T1000 (cell line): ENCODE results near the gene PRDM7.
"Not testable (repeated sequence)": the region's sequence is repeated elsewhere in the genome, so short reads cannot be mapped to it uniquely, and the experiment has no call there.

ENCODE experiments used
- DNase-seq: peaks from one replicate; lab custom pipeline; 2025; ENCODE audit warnings: mixed read lengths; lab: John Stamatoyannopoulos, UW

PRDM7 gene

DNA sequence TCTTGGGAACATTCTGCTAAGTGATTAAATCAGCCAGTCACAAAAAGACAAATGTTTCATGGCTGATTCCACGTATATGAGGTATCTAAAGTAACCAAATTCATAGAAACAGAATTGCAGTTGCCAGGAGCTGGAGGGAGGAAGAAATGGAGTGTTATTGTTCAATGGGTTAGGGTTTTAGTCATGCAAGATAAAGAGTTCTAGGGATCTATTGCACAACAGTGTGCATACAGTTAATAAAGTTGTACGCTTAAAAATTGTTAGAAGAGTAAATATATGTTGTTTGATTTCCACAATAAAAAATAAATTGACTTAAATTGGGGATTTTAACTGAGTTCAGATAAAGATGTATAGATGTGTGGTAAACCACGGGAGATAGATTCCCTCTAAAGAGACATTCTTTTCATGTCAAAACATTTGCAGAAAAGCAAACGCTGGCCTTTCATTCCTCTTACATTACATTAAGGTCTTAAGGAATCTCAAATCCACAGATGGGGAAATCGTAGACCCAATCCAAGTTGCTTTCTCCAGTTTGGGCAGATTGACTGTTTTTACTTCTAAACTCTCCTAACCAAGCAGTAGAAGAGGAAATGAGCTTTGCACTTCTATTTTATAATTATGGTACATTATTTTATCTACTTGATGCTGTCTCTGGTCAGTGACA, 4.6 kb downstream of the PRDM7 start:
- DNase-seq: no peak

GRCh38 chr16:90070440-90070839, 6.7 kb downstream of the PRDM7 start:
- no peak for DNase-seq

DNA sequence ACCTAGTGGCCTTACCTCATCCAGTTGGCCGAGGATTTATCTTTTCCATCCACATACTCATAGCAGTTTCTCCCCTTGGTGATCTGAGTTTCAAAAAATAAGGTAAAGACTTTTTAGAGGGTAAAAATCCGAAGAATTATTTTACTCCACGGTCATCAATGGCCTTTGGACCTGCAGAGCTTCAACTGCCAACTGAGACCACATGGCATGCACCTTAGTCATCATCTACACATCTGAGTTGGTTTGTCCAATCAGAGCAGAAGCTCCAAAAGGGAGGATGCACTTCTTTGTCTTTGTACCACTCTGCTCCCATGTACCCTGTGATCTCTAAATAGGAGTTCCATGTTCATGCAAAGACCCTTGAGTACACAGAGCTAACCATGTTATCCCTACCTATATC, 15.7 kb downstream of the PRDM7 start:
- no peak for DNase-seq

DNA sequence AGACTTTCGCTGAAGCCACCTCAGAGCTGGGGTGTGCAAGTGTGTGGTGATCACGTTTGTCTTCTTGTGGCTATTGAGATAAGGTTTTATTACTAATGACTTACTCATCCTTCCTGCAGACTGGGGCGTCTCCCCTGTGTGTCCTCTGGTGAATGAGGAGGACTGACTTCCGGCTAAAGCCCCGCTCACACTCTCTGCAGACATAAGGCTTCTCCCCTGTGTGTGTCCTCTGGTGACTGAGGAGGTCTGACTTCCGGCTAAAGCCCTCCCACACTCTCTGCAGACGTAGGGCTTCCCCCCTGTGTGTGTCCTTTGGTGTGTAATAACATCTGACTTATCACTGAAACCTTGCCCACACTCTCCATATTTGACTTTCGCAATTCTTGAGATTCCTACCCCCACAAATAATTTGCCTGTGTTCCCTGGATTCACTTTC, 19.4 kb downstream of the PRDM7 start:
- DNase-seq: no peak

DNA sequence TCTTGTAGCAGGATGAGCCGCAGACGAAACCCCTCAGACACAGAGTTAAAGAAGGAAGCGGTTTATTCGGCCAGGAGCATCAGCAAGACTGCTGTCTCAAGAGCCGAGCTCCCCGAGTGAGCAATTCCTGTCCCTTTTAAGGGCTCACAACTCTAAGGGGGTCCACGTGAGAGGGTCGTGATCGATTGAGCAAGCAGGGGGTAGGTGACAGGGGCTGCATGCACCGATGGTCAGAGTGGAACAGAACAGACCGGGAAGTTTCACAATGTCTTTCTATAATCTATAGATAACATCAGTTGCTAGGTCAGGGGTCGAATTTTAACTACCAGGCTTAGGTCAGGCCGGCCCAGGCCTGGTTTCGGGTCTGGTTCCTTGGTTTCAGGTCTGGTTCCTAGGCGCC, 20.6 kb downstream of the PRDM7 start:
- not testable (repeated sequence) for DNase-seq

GRCh38 chr16:90055371-90055770, 21.8 kb downstream of the PRDM7 start:
- no peak for DNase-seq

DNA sequence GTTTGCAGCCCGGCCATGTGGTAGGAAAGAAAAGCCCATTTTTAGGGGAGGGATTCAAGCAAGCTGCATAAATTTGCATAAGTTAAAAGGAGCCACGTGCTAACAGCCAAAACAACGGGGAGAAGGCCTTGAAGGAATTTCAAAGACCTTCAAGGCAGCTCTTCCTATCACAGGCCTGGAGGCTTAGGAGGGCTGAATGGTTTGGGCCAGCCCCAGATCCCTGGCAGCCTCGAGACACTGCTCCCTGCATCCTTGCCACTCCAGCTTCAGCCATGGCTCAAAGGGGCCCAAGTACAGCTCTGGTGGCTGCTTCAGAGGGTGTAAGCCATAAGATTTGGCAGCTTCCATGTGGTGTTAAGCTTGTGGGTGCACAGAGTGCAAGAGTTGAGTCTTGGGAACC, 22.6 kb downstream of the PRDM7 start:
- no peak for DNase-seq

DNA sequence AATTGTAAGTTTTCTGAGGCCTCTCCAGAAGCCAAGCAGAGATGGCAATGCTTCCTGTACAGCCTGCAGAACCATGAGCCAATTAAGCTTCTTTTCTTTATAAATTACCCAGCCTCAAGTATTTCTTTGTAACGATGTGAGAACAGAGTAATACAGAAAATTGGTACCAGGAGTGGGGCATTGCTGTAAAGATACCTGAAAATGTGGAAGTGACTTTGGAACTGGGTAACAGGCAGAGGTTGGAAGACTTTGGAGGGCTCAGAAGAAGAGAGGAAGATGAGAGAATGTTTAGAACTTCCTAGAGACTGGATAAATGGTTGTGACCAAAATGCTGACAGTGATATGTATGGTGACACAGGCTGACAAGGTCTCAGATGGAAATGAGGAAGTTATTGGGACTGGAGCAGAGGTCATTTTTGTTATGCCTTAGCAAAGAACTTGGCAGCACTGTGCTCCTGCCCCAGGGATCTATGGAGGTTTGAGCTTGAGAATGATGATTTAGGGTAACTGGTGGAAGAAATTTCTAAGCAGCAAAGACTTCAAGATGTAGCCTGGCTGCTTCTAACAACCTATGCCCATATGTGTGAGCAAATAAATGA, 23.1 kb downstream of the PRDM7 start:
- DNase-seq: no peak

GRCh38 chr16:90050969-90051368, 26.2 kb downstream of the PRDM7 start:
- DNase-seq: no peak

DNA sequence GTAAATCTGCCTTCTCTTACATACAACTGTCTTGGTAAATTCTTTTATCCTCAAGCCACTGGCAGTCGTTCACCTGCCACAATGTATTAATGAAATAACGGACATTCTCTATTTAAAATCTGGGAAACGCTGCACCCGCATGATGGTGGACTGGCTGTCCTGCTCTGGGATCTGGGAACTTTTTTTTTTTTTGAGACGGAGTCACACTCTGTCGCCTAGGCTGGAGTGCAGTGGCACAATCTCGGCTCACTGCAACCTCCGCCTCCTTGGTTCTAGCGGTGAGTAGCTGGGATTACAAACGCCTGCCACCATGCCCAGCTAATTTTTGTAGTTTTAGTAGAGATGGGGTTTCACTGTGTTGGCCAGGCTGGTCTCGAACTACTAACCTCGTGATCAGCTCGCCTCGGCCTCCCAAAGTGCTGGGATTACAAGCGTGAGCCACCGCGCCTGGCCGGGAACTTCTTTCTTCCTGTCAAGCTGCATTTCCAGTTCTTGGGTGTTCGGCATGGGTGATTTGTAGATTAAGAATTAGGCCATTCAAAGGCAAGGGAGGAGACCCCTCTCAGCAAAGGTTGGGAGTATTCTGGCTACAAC, 28.3 kb downstream of the PRDM7 start:
- DNase-seq: no peak

DNA sequence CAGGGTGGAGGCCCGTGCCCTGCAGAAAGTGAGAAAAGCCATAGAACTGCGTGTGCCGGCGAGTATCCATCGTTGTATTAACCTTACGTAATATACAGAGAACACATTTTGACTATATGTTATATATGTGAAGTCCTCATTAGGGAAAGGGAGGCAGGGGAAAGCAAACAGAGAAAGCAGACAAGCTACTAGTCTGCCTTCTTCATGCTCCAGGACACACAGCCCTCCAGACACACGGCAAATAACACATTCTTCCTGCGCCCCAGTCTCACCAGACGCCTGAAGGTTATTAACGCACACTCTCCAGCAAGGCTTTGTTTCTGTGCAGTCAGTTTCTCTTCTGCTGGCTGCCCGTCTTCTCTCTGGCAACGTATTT, 28.8 kb downstream of the PRDM7 start:
- no peak for DNase-seq

DNA sequence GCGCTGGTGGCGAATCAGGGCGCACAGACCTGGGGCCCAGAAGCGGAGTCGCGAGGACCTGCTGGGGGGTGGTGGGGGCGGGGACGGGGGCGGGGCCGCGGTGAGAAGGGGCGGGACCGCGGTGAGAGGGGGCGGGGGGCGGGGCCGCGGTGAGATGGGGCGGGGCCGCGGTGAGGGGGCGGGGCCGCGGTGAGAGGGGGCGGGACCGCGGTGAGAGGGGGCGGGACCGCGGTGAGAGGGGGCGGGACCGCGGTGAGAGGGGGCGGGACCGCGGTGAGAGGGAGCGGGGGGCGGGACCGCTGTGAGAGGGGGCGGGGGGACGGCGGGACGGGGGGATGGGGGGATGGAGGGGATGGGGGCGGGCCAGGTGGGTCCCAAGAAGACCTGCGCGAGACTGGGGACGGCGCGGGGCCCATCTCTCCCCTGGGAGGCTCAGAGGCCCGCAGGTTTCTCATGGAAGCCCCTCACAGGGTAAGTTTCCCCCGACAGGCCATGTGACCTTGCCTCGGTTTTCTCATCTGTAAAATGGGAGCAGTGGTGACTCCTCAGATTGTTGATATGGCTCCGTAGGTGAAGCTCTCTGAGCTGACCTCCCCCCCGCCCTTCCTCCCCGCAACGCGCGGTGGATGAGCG, 29.3 kb downstream of the PRDM7 start:
- DNase-seq: no peak

- no peak for DNase-seq
Measured at GRCh38 chr16:90046971-90047713, 30.0 kb downstream of the PRDM7 start.

GRCh38 chr16:90046122-90046970, 30.8 kb downstream of the PRDM7 start:
- no peak for DNase-seq

DNA sequence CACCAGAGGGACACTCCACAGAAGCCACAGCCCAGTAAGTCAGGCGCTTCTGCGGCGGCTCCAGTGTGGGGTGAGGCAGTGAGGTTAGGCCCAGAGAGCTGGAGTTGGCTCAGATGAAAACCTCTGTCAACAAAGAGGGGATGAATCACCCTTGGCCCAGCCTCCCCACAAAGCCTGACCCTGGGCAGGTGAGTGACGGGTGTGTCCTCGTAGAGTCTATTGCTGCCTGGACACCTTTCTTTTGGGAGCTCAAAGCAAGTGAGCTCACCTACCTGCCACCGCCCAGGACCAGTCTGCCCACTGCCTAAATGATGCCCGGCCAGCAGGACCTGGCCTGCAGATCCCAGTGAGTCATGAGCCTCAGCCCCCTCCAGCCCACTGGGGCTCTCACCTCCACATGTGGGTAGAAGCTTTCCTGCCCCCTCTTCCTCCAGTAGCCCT, 33.0 kb downstream of the PRDM7 start:
- DNase-seq: no peak

GRCh38 chr16:90043526-90043925, 33.6 kb downstream of the PRDM7 start:
- no peak for DNase-seq

DNA sequence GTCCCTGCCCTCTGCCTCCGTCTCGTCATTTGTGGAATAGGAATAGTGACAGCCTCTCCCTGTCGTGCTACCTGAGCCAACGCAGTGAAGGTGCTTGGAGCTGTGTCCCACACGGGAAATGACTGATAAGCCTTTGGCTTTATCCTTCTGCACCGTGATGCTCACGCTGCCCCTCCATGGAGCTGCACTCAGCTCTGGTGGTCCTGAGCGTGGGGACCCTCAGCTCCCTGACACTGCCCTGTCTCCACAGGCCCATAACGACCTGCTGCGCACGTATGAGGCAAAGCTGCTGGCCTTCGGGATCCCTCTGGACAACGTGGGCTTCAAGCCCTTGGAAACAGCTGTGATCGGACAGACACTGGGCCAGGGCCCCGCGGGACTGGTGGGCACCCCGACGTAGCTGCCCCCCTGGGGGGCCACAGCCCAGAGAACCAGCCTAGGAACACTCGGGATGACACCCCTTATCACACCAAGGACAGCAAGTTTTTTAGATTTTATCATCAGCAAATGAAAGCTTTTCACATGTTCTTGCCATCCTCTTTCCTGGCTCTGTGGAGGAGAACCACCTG, 34.1 kb downstream of the PRDM7 start:
- no peak for DNase-seq

DNA sequence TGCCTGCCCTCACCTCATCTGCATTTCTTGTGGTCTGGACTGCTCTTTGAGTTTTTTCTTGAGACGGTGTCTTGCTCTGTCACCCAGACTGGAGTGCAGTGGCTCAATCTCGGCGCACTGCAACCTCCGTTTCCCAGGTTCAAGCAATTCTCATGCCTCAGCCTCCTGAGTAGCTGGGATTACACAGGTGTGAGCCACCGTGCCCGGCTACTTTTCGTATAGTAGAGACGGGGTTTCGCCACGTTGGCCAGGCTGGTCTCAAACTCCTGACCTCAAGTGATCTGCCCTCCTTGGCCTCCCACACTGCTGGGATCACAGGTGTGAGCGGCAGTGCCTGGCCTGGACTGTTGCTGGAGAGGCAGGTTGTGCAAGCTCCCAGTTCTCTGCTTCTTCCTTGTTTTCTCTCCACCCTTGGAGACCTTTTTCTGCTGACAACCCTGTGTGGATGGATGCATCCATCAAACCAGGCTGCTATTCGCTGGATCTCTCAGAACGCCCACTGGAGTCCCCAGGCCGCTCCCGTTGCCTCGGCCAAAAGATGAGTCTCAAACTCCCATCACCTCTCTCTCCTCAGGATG, 35.1 kb downstream of the PRDM7 start:
- DNase-seq: no peak

- DNase-seq: no peak
Measured at GRCh38 chr16:90040152-90041023, 36.7 kb downstream of the PRDM7 start.

GRCh38 chr16:90037276-90037675, 39.9 kb downstream of the PRDM7 start:
- DNase-seq: no peak
